Measurements from ENCODE around the gene STH. TPM values are rescaled to one million over a fixed set of nuclear protein-coding genes. Genes with fewer than 3 reads are reported as not detected.
A peak's percentile ranks its signal among the peaks of the same experiment; 100 is the strongest.

The STH gene
- total and polyA plus RNA-seq, 12 donors = not detected

DNA sequence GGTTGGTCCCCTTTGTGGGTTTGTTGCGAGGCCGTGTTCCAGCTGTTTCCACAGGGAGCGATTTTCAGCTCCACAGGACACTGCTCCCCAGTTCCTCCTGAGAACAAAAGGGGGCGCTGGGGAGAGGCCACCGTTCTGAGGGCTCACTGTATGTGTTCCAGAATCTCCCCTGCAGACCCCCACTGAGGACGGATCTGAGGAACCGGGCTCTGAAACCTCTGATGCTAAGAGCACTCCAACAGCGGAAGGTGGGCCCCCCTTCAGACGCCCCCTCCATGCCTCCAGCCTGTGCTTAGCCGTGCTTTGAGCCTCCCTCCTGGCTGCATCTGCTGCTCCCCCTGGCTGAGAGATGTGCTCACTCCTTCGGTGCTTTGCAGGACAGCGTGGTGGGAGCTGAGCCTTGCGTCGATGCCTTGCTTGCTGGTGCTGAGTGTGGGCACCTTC, 27.3 kb upstream of the STH start:
- no peaks in the 10 kb centered on the region for H3K36me3 ChIP-seq
- no peak for TF ChIP-seq CTCF (IDR thresholded peaks at IDR 0.05)
- H3K27me3 ChIP-seq = peaks cover 0 to 4% (median 0%) of the 10 kb centered on the region in 7 donors
- H3K9me3 ChIP-seq = peaks cover 0 to 5% (median 0%) of the 10 kb centered on the region in 11 donors
- ATAC-seq (no peak), DNase-seq (no peak)
- intact Hi-C loops (cut with DNase I) = no loop called here
- H3K4me3 ChIP-seq = no peak overlapping the region
- H3K4me1 ChIP-seq = peaks cover 0 to 4% (median 0%) of the 10 kb centered on the region in 9 donors
- no peak overlapping the region for H3K27ac ChIP-seq
- 47 to 55% methylated on average over 14 of the region's 14 CpGs for WGBS, 2 donors

GRCh38 chr17:45972531-45972930, 26.5 kb upstream of the STH start:
- WGBS, 2 donors = 90 to 91% methylated on average over 3 of the region's 3 CpGs
- no peak for TF ChIP-seq CTCF (IDR thresholded peaks at IDR 0.05)
- ATAC-seq (no peak), DNase-seq (no peak)
- Histone ChIP-seq H3K27ac (no peak overlapping the region), H3K4me1 (peaks cover 0 to 4% (median 0%) of the 10 kb centered on the region in 9 donors), H3K9me3 (peaks cover 0 to 5% (median 0%) of the 10 kb centered on the region in 11 donors), H3K36me3 (no peaks in the 10 kb centered on the region), H3K4me3 (no peak overlapping the region), H3K27me3 (peaks cover 0 to 4% (median 0%) of the 10 kb centered on the region in 7 donors)
- intact Hi-C loops (cut with DNase I) = no loop called here

DNA sequence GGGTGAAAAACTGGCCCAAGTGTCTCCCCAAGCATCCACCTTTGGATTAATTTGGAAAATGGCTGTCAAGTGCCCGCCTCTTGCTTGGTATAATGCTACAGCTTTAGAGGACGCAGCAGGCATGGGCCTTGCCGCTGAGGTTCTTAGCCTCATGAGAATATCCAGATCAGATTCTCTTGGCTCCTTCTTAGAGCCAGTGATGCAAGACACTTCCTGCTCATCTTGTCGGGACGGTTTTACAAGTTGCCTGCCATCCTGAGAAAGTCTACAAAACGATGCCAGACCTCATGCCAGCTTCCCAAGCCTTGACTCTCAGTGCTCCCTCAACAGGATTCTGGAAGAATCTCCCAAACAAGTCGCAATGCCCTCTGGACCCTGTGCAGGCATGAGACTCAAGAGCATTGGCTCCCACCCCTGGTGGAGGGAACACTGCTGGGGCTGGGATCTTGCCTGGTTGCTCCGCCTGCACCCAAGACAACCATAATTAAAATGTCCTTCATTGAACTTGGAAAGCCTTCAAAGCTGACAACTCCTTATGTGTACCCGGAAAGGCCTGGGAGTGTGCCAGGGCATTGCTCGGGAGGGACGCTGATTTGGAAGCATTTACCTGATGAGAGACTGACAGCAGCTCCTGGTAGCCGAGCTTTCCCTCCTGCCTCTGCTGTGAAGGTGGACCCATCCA, 25.8 kb upstream of the STH start:
- Histone ChIP-seq H3K27me3 (peaks cover 0 to 4% (median 0%) of the 10 kb centered on the region in 7 donors), H3K4me3 (no peak overlapping the region), H3K27ac (no peak overlapping the region), H3K36me3 (no peaks in the 10 kb centered on the region), H3K9me3 (peaks cover 0 to 5% (median 0%) of the 10 kb centered on the region in 11 donors), H3K4me1 (peaks cover 0 to 4% (median 0%) of the 10 kb centered on the region in 9 donors)
- peak; percentile 18 to 61 for DNase-seq
- ATAC-seq = peak; percentile 19 to 73 (median 55)
- no peak for TF ChIP-seq CTCF (IDR thresholded peaks at IDR 0.05)
- intact Hi-C loops (cut with DNase I) = no loop called here
- 66 to 70% methylated on average over 12 of the region's 12 CpGs for WGBS, 2 donors

GRCh38 chr17:45973946-45974859, 24.8 kb upstream of the STH start:
- WGBS, 2 donors = 85 to 87% methylated on average over 17 of the region's 17 CpGs
- ATAC-seq = no peak
- intact Hi-C loops (cut with DNase I) = no loop called here
- Histone ChIP-seq H3K27ac (no peak overlapping the region), H3K4me1 (peaks cover 0 to 4% (median 0%) of the 10 kb centered on the region in 9 donors), H3K4me3 (no peak overlapping the region), H3K36me3 (no peaks in the 10 kb centered on the region), H3K9me3 (peaks cover 0 to 5% (median 0%) of the 10 kb centered on the region in 11 donors), H3K27me3 (peaks cover 0 to 4% (median 0%) of the 10 kb centered on the region in 7 donors)
- DNase-seq = no peak
- TF ChIP-seq CTCF (IDR thresholded peaks at IDR 0.05) = no peak
